PC-3 (cell line): ENCODE measurements around the gene FLAD1. TPM values are rescaled to one million over a fixed set of nuclear protein-coding genes. Genes with fewer than 3 reads are reported as not detected.

Source experiments
- ATAC-seq: fragments of 200-7000 bp; cut with Tn5 transposase; 2 replicates; pipeline ENCODE4 v1.9.1; 2020; ENCODE audit warnings: mild to moderate bottlenecking, moderate library complexity
- BruUV-seq: library from RNA; stranded (reverse); fragments of 400-500 nt; replicated peaks from 2 replicates; lab custom pipeline; 2021; lab: Mats Ljungman, UMichigan
- CTCF ChIA-PET: fragments of 300-600 bp; sonication (Branson Sonifier 250); formaldehyde crosslinking; loops from one replicate; lab custom pipeline; 2022; ENCODE audit warnings: antibody characterized with exemption; lab: Charles Lee
- POLR2A ChIA-PET: fragments of 300-600 bp; sonication (Branson Sonifier 250); formaldehyde crosslinking; loops from one replicate; lab custom pipeline; 2022; ENCODE audit warnings: antibody characterized with exemption; ENCODE audit not compliant: unreplicated experiment; lab: Charles Lee
- DNase-seq: peaks from one replicate; pipeline ENCODE4 v3.0.0-alpha.2; 2015
- H2AFZ ChIP-seq: fragments of 300-600 bp; sonication (generic); 2 replicates; pipeline ENCODE4 v1.6.0; 2016; ENCODE audit warnings: antibody characterized with exemption, low read length
- H3F3A ChIP-seq: fragments of 300-600 bp; sonication (generic); one replicate; pipeline ENCODE4 v1.6.0; 2017; ENCODE audit warnings: antibody characterized with exemption, low read length, control low read depth, mild to moderate bottlenecking; ENCODE audit not compliant: unreplicated experiment
- H3K27ac ChIP-seq: fragments of 300-600 bp; sonication (generic); 2 replicates; pipeline ENCODE4 v1.5.1; 2016; ENCODE audit warnings: mild to moderate bottlenecking, low read length
- H3K27me3 ChIP-seq: fragments of 300-600 bp; sonication (generic); 2 replicates; pipeline ENCODE4 v1.6.1; 2016; ENCODE audit warnings: low read length, mixed read lengths
- H3K36me3 ChIP-seq: fragments of 300-600 bp; sonication (generic); 2 replicates; pipeline ENCODE4 v1.6.1; 2016; ENCODE audit warnings: low read depth, mixed run types, low read length, mixed read lengths
- H3K4me1 ChIP-seq: fragments of 300-600 bp; sonication (generic); 2 replicates; pipeline ENCODE4 v1.5.1; 2016; ENCODE audit warnings: low read length; ENCODE audit not compliant: insufficient read depth
- H3K4me2 ChIP-seq: fragments of 300-600 bp; sonication (generic); 2 replicates; pipeline ENCODE4 v1.6.0; 2016; ENCODE audit warnings: low read length
- H3K4me3 ChIP-seq: fragments of 300-600 bp; sonication (generic); 2 replicates; pipeline ENCODE4 v1.5.1; 2016; ENCODE audit warnings: mild to moderate bottlenecking, low read length, mixed read lengths
- H3K79me2 ChIP-seq: fragments of 300-600 bp; sonication (generic); 2 replicates; pipeline ENCODE4 v1.6.1; 2017; ENCODE audit warnings: low read length, mixed read lengths
- H3K9ac ChIP-seq: fragments of 300-600 bp; sonication (generic); 2 replicates; pipeline ENCODE4 v1.6.0; 2016; ENCODE audit warnings: mild to moderate bottlenecking, low read length
- H3K9me2 ChIP-seq: fragments of 300-600 bp; sonication (generic); replicated peaks from 2 replicates; pipeline ENCODE4 v1.6.1; 2016; ENCODE audit warnings: mixed run types, low read length, mixed read lengths
- H3K9me3 ChIP-seq: fragments of 300-600 bp; sonication (generic); 2 replicates; pipeline ENCODE4 v1.6.1; 2016; ENCODE audit warnings: low read length, mixed read lengths
- H4K20me1 ChIP-seq: fragments of 300-600 bp; sonication (generic); 2 replicates; pipeline ENCODE4 v1.6.1; 2016; ENCODE audit warnings: low read length, mixed read lengths
- EZH2 ChIP-seq: fragments of 300-600 bp; sonication (generic); IDR thresholded peaks from one replicate; pipeline ENCODE4 v1.6.1; 2017; ENCODE audit warnings: antibody characterized with exemption, mild to moderate bottlenecking, low read length; ENCODE audit not compliant: unreplicated experiment
- EZH2phosphoT487 ChIP-seq: fragments of 300-600 bp; sonication (generic); IDR thresholded peaks from 2 replicates; pipeline ENCODE4 v1.6.1; 2018; ENCODE audit warnings: mild to moderate bottlenecking, antibody characterized with exemption, low read length, borderline replicate concordance
- intact Hi-C: fragments of 100-400 bp; cut with micrococcal nuclease; formaldehyde crosslinking; loops from 2 replicates; pipeline ENCODE4 v1.9.0; 2023
- total RNA-seq: library from RNA; depleted of rRNA; stranded (reverse); fragments of >200 nt; gene quantifications from 2 replicates; pipeline ENCODE4 v1.2.3, GENCODE V29; 2014
- TF ChIP-seq, protein P1 (sequence below): fragments of 300-600 bp; sonication (generic); conservative IDR thresholded peaks from 2 replicates; pipeline ENCODE4 v1.5.1; 2017; ENCODE audit warnings: antibody characterized with exemption, low read depth, mild to moderate bottlenecking, low read length

Gene FLAD1
- total RNA-seq, 1 experiment from 2014 or later: 84.0 TPM

DNA sequence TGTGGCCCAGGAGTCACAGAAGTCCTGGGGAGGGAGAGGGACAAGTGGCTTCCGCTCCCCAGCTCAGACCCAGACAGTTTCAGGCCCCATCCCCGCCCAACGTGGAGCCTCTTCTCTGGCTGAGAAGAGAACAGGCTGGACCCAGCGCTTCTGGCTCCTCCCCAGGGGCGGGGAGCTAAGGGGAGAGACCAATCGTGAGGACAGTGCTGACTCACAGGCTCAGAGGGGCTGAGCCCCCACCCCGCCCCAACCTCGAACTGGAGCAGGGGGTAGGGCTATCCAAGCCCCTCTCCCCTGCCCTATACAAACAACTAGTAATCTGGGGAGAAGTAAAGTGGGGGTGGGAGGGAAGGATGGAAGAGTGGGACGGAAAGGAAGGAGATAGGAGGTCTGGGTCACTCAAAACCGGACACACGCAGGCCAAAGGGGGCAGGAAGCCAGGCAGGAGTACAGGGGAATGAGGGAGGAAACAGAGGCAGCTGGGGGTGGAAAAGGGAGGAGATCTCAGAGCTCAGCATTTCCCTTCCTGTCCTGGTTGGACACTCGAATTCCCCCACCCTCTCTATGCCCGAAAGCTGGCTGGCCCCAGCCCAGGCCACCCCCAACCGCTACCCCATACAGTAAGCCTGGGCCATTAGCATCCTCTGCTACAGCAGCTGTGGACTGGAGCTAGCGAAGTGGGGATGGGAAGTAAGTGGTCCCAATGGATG lies 12.4 kb upstream of the FLAD1 start, which contains the start of gene SHC1:
TSS of gene SHC1 (minus strand) at position 117 of the 710 bp plus-strand sequence. CDS start 221 bp downstream, outside the sequence.
- no peaks in the 10 kb centered on the region for H3K9me3 ChIP-seq
- peak; percentile 81 for DNase-seq
- CTCF ChIA-PET: interaction anchor here (0.7 to 0.9 kb wide), 2 partner anchors 29 to 47 kb away, joined by 3 to 4 read pairs; no protein-coding TSS in a partner anchor

GRCh38 chr1:154971341-154971998 lies 11.7 kb upstream of the FLAD1 start:
- Histone ChIP-seq H3K9me3 (no peaks in the 10 kb centered on the region), H3K4me1 (peaks cover 44% of the 10 kb centered on the region), H4K20me1 (peaks cover 6% of the 10 kb centered on the region; the same call in 1 of the 2 replicates), H3F3A (peaks cover 9% of the 10 kb centered on the region), H3K9ac (peak overlapping the region; percentile 89), H3K79me2 (peaks cover 52% of the 10 kb centered on the region), H2AFZ (no peak overlapping the region), H3K4me3 (peak overlapping the region; percentile 35; the same call in 1 of the 2 replicates), H3K36me3 (peaks cover 16% of the 10 kb centered on the region; the same call in 1 of the 2 replicates), H3K4me2 (peak overlapping the region; percentile 88), H3K27ac (peak overlapping the region; percentile 96), H3K27me3 (no peaks in the 10 kb centered on the region), H3K9me2 (no peaks in the 10 kb centered on the region)
- POLR2A ChIA-PET: interaction anchor here (0.6 to 1.3 kb wide), 5 partner anchors 10 to 46 kb away, joined by 3 to 4 read pairs (median 4); partner anchors contain the start of genes PBXIP1 and PYGO2
- TF ChIP-seq, protein P1, sequence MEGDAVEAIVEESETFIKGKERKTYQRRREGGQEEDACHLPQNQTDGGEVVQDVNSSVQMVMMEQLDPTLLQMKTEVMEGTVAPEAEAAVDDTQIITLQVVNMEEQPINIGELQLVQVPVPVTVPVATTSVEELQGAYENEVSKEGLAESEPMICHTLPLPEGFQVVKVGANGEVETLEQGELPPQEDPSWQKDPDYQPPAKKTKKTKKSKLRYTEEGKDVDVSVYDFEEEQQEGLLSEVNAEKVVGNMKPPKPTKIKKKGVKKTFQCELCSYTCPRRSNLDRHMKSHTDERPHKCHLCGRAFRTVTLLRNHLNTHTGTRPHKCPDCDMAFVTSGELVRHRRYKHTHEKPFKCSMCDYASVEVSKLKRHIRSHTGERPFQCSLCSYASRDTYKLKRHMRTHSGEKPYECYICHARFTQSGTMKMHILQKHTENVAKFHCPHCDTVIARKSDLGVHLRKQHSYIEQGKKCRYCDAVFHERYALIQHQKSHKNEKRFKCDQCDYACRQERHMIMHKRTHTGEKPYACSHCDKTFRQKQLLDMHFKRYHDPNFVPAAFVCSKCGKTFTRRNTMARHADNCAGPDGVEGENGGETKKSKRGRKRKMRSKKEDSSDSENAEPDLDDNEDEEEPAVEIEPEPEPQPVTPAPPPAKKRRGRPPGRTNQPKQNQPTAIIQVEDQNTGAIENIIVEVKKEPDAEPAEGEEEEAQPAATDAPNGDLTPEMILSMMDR: no peak
- no peak for TF ChIP-seq EZH2phosphoT487
- intact Hi-C loops: loop anchor here (5.0 kb wide), 2 partner anchors 91 to 166 kb away; partner anchors contain the start of genes EFNA4 and SLC50A1
- DNase-seq (peak; percentile 60), ATAC-seq (no peak)
- CTCF ChIA-PET: interaction anchor here (0.6 to 0.9 kb wide), 3 partner anchors 29 to 81 kb away, joined by 3 to 4 read pairs (median 3); no protein-coding TSS in a partner anchor
- no TSS peak for BruUV-seq

More for the DNA sequence above, 12.4 kb upstream of the FLAD1 start, which contains the start of gene SHC1:
- POLR2A ChIA-PET: interaction anchor here (0.5 to 0.9 kb wide), 4 partner anchors 15 to 1158 kb away, joined by 3 to 4 read pairs (median 3); partner anchors contain the start of gene PBXIP1
- H4K20me1 ChIP-seq: no peaks in the 10 kb centered on the region
- BruUV-seq: no TSS peak
- H3K9me2 ChIP-seq: no peaks in the 10 kb centered on the region
- peak within 1 kb of the TSS; percentile 88 for H3K4me2 ChIP-seq
- peak within 1 kb of the TSS; percentile 89 for H3K9ac ChIP-seq
- H2AFZ ChIP-seq: no peak within 1 kb of the TSS
- peaks cover 9% of the 10 kb centered on the region for H3F3A ChIP-seq
- peaks cover 22% of the 10 kb centered on the region for H3K36me3 ChIP-seq
- H3K27ac ChIP-seq: peak within 1 kb of the TSS; percentile 96
- intact Hi-C loops: loop anchor here (5.0 kb wide), 2 partner anchors 92 to 167 kb away; partner anchors contain the start of genes EFNA4 and SLC50A1
- TF ChIP-seq, protein P1: no peak
- no peak for TF ChIP-seq EZH2phosphoT487
- TF ChIP-seq EZH2: no peak
- peak; percentile 18; the same call in 1 of the 2 replicates for ATAC-seq
- H3K4me1 ChIP-seq: peaks cover 37% of the 10 kb centered on the region
- H3K79me2 ChIP-seq: peaks cover 45% of the 10 kb centered on the region
- peak within 1 kb of the TSS; percentile 35; the same call in 1 of the 2 replicates for H3K4me3 ChIP-seq
- no peaks in the 10 kb centered on the region for H3K27me3 ChIP-seq
